ENCODE data around the gene KCNJ4. TPM values are rescaled to one million over a fixed set of nuclear protein-coding genes. Genes with fewer than 3 reads are reported as not detected.

Gene KCNJ4
- total RNA-seq, 1 experiment from 2014 or later: not detected

DNA sequence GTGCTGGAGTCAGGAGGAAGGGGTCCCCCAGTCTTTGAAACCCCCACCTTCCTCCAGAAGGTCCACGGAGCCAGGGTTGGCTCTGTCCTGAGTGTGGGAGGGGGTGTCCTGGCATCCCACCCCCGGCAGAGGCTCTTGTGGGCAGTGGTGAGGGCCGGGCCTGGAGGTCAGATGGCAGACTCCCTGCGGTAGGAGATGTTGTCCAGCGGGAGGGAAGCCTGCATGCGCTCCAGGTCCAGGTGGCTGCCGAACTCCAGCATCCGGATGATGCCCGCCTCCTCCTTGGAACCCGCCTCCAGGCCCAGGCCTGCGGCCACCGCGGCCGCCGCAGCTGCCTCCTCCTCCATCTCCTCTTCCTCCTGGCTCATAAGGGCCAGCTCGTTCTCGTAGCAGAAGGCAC, 28.4 kb downstream of the KCNJ4 start:
- H3K27me3 ChIP-seq (replicated peaks): no peaks in the 10 kb centered on the region
- no peak overlapping the region for H3K4me3 ChIP-seq
- no peaks in the 10 kb centered on the region for H3K4me1 ChIP-seq (replicated peaks)
- H3K27ac ChIP-seq: no peak overlapping the region
- H3K36me3 ChIP-seq: no peaks in the 10 kb centered on the region
- DNase-seq (ENCODE audit: low read depth in 1 of 2, low spot score in 2 of 2): no peak
- no peaks in the 10 kb centered on the region for H3K9me3 ChIP-seq (replicated peaks)

DNA sequence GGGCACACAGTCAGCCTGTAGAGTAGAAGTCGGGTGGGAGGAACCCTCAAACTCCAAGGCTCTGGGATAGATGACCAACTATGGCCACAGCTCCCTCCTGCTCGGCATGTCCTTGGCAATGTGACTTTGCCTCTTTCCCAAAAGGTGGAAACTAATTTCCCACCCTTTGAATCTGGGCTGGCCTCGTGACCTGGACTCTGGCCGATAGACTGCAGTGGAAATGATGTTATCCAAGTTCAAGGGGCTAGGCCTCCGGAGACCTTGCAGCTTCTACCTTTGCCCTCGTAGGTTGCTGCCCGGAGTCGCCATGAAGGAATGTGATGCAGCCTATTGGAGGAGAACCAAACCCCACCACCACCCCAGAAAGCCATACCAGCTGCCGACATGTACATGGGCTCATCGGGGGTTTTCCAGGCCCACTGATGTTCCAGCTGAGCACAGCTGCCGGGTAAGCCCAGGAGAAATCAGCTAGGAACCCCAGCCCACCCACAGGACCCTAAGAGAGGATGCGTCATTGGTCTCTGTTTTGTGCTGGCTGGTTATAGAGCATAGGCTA, 30.4 kb downstream of the KCNJ4 start:
- no peaks in the 10 kb centered on the region for H3K4me1 ChIP-seq (replicated peaks)
- no peak overlapping the region for H3K27ac ChIP-seq
- H3K27me3 ChIP-seq (replicated peaks): no peaks in the 10 kb centered on the region; the same call in 1 of the 2 replicates
- H3K36me3 ChIP-seq: no peaks in the 10 kb centered on the region
- no peaks in the 10 kb centered on the region for H3K9me3 ChIP-seq (replicated peaks)
- no peak overlapping the region for H3K4me3 ChIP-seq
- DNase-seq (ENCODE audit: low read depth in 1 of 2, low spot score in 2 of 2): no peak

DNA sequence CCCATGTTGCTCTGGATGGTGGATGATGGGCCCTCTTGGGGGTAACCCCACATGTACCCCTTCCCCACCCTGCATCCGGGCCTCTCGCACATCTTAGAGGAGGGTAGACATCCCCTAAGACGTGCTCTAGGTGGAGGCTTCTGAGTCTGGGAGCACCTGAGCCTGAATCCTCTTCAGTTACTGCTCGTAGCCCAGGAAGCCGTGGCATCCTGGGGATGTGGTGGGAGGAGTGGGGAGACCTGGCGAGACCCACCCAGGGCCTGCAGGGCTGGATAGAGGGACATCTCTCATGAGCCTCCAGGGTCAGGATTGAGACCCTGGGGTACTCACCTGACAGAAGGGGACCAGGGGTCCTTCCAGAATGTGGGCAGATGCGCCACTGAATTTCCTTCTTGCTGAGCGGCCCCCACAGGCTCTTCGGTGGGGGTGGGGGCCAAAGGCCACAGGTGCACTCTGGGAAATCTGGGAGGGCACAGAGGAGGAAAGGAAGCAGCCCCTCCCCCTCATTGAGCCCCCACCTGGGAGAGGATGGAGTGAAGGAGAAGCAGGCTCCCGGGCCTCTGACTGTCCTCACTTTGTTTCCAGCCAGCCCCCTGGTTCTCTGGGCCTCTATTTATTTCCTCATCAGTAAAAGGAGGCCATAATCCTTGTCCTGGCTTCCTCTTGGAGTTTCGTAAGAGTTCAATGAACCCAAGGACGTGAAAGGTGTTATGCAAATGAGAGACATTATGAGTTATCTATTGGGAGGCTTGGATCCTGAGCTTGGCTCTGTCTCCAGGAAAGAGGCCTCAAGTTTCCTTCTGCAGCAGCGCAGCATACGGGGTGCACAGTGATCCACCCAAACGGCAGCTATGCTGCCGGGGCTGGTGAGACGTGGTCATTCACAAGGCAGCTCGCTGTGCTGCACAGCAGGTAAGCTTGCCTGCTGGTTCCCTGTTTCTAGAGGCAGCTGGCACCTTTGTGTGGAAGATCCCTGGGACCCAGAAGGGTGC, 31.2 kb downstream of the KCNJ4 start:
- no peak overlapping the region for H3K4me3 ChIP-seq
- H3K9me3 ChIP-seq (replicated peaks): no peaks in the 10 kb centered on the region
- no peaks in the 10 kb centered on the region; the same call in 1 of the 2 replicates for H3K27me3 ChIP-seq (replicated peaks)
- no peak for DNase-seq (ENCODE audit: low read depth in 1 of 2, low spot score in 2 of 2)
- H3K36me3 ChIP-seq: no peaks in the 10 kb centered on the region
- H3K27ac ChIP-seq: no peak overlapping the region
- H3K4me1 ChIP-seq (replicated peaks): no peaks in the 10 kb centered on the region

DNA sequence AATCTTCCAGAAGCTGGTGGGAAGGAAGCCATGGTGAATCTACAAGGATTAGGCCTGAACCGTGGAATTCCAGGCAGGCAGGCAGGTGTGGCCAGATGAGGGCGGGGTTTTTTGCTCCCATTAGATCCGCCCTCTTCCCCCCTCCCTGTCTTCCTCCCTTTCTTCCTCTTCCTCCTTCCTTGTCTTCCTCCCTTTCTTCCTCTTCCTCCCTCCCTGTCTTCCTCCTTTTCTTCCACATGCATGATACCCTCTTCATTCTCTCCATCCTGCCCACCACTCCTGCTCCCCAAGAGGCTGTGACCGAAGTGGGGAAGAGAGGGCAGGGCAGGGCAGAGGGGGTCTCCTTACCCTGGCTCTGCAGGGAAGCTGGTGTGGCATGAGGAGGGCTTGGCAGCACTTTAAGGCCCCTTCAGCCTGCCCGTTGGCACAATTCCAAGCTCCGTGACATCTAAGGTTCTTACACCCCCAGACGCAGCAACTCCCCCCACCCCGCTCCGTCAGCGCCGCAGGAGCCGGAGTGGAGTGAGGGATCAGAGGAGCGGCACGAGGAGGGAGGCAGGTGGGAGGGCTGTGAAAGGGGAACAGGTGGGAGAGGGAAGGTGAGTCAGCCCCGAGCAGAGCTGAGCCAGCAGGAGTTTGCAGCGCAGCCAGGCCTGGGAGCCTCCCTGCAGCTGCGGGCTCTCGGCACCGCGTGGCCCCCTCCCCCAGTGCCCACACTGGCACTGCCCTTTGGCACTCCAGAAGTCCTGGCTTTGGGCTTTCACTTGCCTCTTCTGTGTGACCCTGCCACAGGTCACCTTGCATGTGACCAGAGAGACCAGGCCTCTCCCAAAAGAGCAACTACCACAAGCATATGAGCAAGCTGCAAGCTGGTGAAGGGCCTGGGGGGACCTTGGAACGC, 32.1 kb downstream of the KCNJ4 start:
- no peak for DNase-seq (ENCODE audit: low read depth in 1 of 2, low spot score in 2 of 2)
- H3K36me3 ChIP-seq: no peaks in the 10 kb centered on the region
- no peaks in the 10 kb centered on the region; the same call in 1 of the 2 replicates for H3K27me3 ChIP-seq (replicated peaks)
- H3K27ac ChIP-seq: no peak overlapping the region
- no peak overlapping the region for H3K4me3 ChIP-seq
- no peaks in the 10 kb centered on the region for H3K4me1 ChIP-seq (replicated peaks)
- H3K9me3 ChIP-seq (replicated peaks): no peaks in the 10 kb centered on the region

DNA sequence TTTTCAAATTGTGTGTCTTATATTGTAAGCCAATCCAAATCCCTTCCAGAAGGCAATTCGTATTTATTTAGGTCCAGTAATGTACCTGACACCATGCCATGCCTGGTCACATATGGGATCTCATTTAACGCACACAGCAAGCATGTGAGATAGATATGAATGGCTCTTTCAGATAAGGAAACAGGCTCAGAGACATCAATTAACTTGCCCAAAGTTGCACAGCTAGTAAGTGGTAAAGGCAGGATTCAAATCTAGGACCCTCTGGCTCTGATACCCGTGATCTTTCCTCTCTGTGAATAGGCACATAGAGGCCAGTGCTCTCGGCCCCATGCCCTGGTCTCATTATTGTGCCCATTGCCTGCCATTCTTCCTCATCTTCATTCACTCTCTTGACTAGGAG, 34.3 kb downstream of the KCNJ4 start:
- Histone ChIP-seq H3K4me1 (replicated peaks) (no peaks in the 10 kb centered on the region), H3K4me3 (no peak overlapping the region)

DNA sequence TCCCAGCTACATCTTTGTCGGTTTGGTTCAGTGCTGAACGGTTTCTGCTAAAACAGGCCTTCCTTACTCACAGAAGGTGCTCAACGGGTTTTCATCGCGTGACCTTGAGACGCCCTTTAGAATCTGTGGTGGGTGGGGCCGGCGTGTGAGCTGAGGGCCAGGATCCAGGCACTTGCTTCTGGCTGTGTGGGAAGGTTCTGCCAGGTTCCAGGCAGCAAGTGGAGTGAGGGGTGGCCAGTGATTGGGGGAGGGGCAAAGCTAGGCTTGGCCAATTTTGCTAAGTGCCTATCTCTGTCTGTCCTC, 35.2 kb downstream of the KCNJ4 start:
- H3K4me1 ChIP-seq (replicated peaks): no peaks in the 10 kb centered on the region
- no peaks in the 10 kb centered on the region for H3K9me3 ChIP-seq (replicated peaks)
- H3K27me3 ChIP-seq (replicated peaks): no peaks in the 10 kb centered on the region; the same call in 1 of the 2 replicates
- DNase-seq (ENCODE audit: low read depth in 1 of 2, low spot score in 2 of 2): no peak
- no peak overlapping the region for H3K4me3 ChIP-seq
- H3K36me3 ChIP-seq: no peaks in the 10 kb centered on the region
- no peak overlapping the region for H3K27ac ChIP-seq

More for the DNA sequence above, 34.3 kb downstream of the KCNJ4 start:
- Histone ChIP-seq H3K36me3 (no peaks in the 10 kb centered on the region), H3K27ac (no peak overlapping the region), H3K9me3 (replicated peaks) (no peaks in the 10 kb centered on the region), H3K27me3 (replicated peaks) (no peaks in the 10 kb centered on the region; the same call in 1 of the 2 replicates)
- no peak for DNase-seq (ENCODE audit: low read depth in 1 of 2, low spot score in 2 of 2)

DNA sequence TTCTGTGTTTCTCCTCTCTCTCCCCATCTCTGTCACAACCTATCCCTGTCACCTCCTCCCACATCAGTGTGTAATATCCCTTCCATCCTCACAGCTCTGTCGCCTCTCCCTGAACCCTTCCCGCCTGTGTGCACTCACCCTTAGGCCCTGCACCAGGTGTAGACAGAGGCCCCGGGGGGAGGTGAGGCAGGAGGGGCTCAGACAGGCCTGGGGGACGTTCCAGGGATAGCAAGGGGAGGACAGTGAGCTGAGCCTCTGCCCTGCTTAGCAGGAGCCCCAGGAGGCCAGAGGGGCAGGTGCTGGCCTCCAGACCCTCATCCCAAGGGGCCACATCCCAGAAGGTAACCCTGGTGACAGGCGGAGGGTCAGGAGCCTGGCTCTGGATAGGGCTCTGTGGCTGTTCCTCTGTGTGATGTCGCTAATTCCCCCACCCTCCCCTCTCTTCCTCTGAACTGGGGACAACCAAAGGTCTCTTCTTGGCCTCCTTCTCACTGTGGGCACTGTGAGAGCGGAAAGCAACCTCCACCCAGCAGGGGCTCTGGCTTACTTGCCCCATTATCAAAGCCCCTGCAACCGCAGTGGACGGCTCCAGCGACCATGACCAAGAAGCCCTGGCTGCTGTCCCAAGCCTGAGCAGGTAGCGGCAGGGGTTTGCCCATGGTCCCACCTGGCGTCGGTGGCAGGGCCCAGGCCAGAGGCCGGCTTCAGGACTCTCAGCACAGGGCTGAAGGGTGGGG, 35.7 kb downstream of the KCNJ4 start:
- no peaks in the 10 kb centered on the region; the same call in 1 of the 2 replicates for H3K27me3 ChIP-seq (replicated peaks)
- H3K4me3 ChIP-seq: no peak overlapping the region

DNA sequence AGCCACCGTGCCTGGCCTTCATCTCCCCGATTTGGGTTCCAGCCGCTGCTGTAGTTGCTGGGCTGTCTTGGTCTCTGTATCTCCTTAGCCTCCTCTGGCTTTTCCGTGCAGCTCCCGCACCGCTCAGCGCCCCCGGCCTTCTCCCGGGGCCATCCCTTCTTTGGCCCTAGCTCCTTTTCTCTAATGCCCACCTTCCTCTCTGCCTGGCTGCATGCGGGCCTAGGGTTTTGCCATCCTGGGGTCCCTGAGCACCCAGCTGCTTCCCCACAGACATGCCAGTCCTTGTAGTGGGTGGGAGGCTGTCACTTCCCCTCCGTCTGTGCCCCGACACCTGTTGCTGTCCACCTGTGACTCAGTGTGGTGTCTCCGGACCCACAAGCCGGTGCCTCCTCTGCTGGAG, 36.4 kb downstream of the KCNJ4 start:
- Histone ChIP-seq H3K9me3 (replicated peaks) (no peaks in the 10 kb centered on the region), H3K36me3 (no peaks in the 10 kb centered on the region), H3K4me3 (no peak overlapping the region), H3K27me3 (replicated peaks) (no peaks in the 10 kb centered on the region; the same call in 1 of the 2 replicates), H3K27ac (no peak overlapping the region), H3K4me1 (replicated peaks) (no peaks in the 10 kb centered on the region)
- no peak for DNase-seq (ENCODE audit: low read depth in 1 of 2, low spot score in 2 of 2)

More for the DNA sequence above, 35.7 kb downstream of the KCNJ4 start:
- H3K9me3 ChIP-seq (replicated peaks): no peaks in the 10 kb centered on the region
- no peak overlapping the region for H3K27ac ChIP-seq
- no peaks in the 10 kb centered on the region for H3K36me3 ChIP-seq
- no peaks in the 10 kb centered on the region for H3K4me1 ChIP-seq (replicated peaks)
- no peak for DNase-seq (ENCODE audit: low read depth in 1 of 2, low spot score in 2 of 2)

DNA sequence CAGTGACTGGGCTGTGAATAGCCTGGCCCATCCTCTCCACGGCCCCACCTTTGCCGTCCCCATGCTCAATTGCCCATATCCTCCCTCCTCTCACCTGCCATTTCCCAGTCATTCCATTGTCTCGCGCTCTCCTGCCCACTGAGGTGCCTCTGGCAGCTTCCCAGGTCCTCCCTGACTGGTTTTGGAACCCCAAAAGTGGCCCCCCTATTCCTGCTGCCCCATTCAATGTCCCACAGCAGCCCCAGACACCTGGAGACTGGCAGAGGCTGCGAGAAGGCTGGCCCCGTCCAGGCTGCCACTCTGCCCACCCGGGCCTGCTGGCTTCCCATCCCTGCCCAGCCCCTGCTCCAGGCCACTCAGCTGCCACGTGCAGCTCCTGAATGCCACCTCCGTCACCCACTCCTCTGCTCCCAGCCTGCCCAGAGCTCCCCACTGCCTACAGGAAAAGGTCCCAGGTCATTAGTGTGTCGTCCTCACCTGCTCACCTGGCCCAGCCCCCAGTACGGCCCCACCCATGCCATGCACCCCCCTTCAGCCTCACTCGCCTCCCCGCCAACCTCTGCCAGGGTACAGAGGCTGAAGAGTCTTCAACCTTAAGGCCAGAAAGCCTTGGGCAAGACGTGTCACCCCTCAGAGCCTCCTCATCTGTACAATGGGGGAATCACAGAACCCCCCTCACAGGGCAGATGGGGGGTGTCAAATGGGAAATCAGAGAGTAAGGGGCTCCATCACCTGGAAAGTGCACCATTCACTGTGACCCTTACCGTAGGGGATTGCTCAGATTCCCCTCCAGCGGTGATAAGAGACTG, 37.5 kb downstream of the KCNJ4 start:
- peak in 1 of 2 experiments; percentile 34 for DNase-seq (ENCODE audit: low read depth in 1 of 2, low spot score in 2 of 2)
- no peaks in the 10 kb centered on the region for H3K36me3 ChIP-seq
- no peaks in the 10 kb centered on the region for H3K9me3 ChIP-seq (replicated peaks)
- peaks cover 3% of the 10 kb centered on the region; the same call in 1 of the 2 replicates for H3K4me1 ChIP-seq (replicated peaks)
- no peak overlapping the region for H3K27ac ChIP-seq
- no peak overlapping the region for H3K4me3 ChIP-seq
- peaks cover 5% of the 10 kb centered on the region for H3K27me3 ChIP-seq (replicated peaks)

DNA sequence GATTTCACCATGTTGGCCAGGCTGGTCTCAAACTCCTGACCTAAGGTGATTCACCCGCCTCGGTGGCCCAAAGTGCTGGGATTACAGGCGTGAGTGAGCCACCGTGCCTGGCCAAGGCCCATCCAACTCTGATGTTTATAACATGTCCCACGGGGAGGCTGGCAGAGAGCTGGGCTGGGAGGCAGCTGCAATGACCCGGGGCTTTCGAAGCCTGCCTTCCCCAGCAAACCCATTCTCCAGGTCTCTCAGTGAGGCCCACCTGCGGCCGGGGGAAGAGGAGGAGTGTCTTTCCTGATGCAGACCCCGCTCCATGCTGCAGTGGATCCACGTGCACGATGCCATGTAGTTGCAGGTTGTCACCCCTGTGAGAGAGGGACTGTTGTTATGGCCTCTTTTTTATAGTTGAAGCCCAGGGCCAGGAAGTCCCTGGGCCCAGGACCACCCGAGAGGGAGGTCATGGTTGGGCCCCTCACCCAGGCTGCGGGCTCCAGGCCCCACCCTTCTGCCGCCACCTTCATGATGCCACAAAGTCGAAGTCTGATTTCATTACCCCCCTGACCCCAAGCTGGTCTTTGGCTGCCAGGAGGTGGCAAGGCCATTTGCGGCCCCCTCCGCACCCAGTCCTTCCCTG, 38.3 kb downstream of the KCNJ4 start:
- H3K36me3 ChIP-seq: no peaks in the 10 kb centered on the region
- H3K4me1 ChIP-seq (replicated peaks): peaks cover 6% of the 10 kb centered on the region; the same call in 1 of the 2 replicates
- H3K9me3 ChIP-seq (replicated peaks): no peaks in the 10 kb centered on the region
- DNase-seq (ENCODE audit: low read depth in 1 of 2, low spot score in 2 of 2): peak in 1 of 2 experiments; percentile 36
- no peak overlapping the region for H3K4me3 ChIP-seq
- H3K27ac ChIP-seq: no peak overlapping the region
- peaks cover 8% of the 10 kb centered on the region for H3K27me3 ChIP-seq (replicated peaks)

DNA sequence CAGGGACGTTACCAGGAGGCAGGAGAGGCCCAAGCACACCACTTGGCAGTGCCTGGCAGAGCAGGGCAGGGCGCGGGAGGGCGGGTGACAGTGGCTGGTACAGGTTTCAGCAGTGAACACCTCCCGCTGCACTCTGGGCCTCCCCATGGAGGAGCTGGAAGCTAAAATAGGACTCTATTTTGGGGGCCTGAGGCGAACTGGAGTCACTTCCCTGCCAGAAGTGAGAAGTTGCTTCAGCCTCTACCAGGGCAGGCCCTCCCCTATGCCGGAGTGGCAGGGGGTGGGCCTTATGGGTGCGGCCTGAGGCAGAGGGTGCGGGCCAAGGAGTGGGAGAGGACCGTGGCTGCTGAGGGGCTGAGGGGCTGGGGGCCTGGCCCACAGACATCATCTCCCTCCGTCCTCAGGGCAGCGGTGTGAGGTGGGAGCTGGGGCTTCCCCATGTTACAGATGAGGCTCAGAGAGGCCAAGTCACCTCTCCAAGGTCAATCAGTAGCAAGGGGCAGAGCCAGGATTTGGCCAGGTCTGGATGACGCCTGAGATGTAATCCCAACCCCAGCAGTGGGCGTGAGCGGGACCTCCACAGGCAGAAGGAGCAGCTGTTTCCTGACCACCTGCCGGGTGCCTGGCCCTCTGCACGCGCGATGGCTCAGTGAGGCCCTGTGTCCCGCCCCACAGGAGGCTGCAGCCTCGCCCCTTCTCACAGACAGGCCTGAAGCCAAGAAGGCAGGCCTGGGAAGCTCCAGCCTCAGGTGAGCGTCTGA, 39.3 kb downstream of the KCNJ4 start:
- Histone ChIP-seq H3K27ac (no peak overlapping the region), H3K9me3 (replicated peaks) (no peaks in the 10 kb centered on the region), H3K4me3 (no peak overlapping the region), H3K4me1 (replicated peaks) (peaks cover 6% of the 10 kb centered on the region; the same call in 1 of the 2 replicates), H3K27me3 (replicated peaks) (peaks cover 8% of the 10 kb centered on the region), H3K36me3 (no peaks in the 10 kb centered on the region)
- DNase-seq (ENCODE audit: low read depth in 1 of 2, low spot score in 2 of 2): peak in 1 of 2 experiments; percentile 40
